Peyer's patch (tissue), 4 donors: ENCODE measurements around the gene RTN4R. TPM values are rescaled to one million over a fixed set of nuclear protein-coding genes. Genes with fewer than 3 reads are reported as not detected.

Experiments used
- DNase-seq, 3 donors: peaks; one replicate each; pipeline ENCODE4 v3.0.0-alpha.2; 2017 to 2019
- H3K27ac ChIP-seq, 4 donors: fragments of 200-600 bp; sonication (generic); one replicate each; pipeline ENCODE4 v1.5.1; 2016 to 2019
- H3K27me3 ChIP-seq, 2 donors: fragments of 200-600 bp; sonication (generic); one replicate each; pipeline ENCODE4 v1.5.1; 2019
- H3K36me3 ChIP-seq, 3 donors: fragments of 200-600 bp; sonication (generic); one replicate each; pipeline ENCODE4 v1.5.1; 2016 to 2019
- H3K4me1 ChIP-seq, 4 donors: fragments of 200-600 bp; sonication (generic); one replicate each; pipeline ENCODE4 v1.5.1; 2016 to 2019
- H3K4me3 ChIP-seq, 4 donors: fragments of 200-600 bp; sonication (generic); 1 replicate in 3 of 4; 2 replicates in 1 of 4; pipeline ENCODE4 v1.5.1; 2016 to 2019; ENCODE audit warnings: mild to moderate bottlenecking in 1 of 4
- H3K9me3 ChIP-seq, 4 donors: fragments of 200-600 bp; sonication (generic); one replicate each; pipeline ENCODE4 v1.5.1; 2016 to 2019; ENCODE audit warnings: mild to moderate bottlenecking in 1 of 4
- CTCF ChIP-seq, 6 experiments: fragments of 450-650 bp in 4 of 6; fragments of 200-600 bp in 2 of 6; sonication (generic) in 1 of 6; IDR thresholded peaks; one replicate each; pipeline ENCODE4 v1.5.1; 2017 to 2019; ENCODE audit warnings: antibody characterized with exemption in 6 of 6, mild to moderate bottlenecking in 3 of 6, moderate library complexity in 1 of 6
- POLR2A ChIP-seq, 2 donors: fragments of 450-650 bp; IDR thresholded peaks; one replicate each; pipeline ENCODE4 v1.5.1; 2017; ENCODE audit warnings: antibody characterized with exemption in 2 of 2, mild to moderate bottlenecking in 2 of 2, moderate library complexity in 2 of 2
- total RNA-seq, 4 donors: library from RNA; depleted of rRNA; stranded (reverse); fragments of >200 nt; gene quantifications; one replicate each; pipeline ENCODE4 v1.1.0, GENCODE V29; 2016

Gene RTN4R
- total RNA-seq, 4 donors from 2014 or later = 5.2 to 9.1 (median 5.7) TPM

- DNase-seq = no peak
- H3K4me3 ChIP-seq = no peak overlapping the region
- no peaks in the 10 kb centered on the region for H3K4me1 ChIP-seq
- H3K36me3 ChIP-seq = no peaks in the 10 kb centered on the region
- no peaks in the 10 kb centered on the region for H3K27me3 ChIP-seq
- no peaks in the 10 kb centered on the region for H3K9me3 ChIP-seq
- TF ChIP-seq CTCF (IDR thresholded peaks at IDR 0.05) (no peak), POLR2A (IDR thresholded peaks at IDR 0.05) (no peak)
- H3K27ac ChIP-seq = no peak overlapping the region
These were observed 47.5 kb downstream of the RTN4R start for GRCh38 chr22:20220629-20221026.

DNA sequence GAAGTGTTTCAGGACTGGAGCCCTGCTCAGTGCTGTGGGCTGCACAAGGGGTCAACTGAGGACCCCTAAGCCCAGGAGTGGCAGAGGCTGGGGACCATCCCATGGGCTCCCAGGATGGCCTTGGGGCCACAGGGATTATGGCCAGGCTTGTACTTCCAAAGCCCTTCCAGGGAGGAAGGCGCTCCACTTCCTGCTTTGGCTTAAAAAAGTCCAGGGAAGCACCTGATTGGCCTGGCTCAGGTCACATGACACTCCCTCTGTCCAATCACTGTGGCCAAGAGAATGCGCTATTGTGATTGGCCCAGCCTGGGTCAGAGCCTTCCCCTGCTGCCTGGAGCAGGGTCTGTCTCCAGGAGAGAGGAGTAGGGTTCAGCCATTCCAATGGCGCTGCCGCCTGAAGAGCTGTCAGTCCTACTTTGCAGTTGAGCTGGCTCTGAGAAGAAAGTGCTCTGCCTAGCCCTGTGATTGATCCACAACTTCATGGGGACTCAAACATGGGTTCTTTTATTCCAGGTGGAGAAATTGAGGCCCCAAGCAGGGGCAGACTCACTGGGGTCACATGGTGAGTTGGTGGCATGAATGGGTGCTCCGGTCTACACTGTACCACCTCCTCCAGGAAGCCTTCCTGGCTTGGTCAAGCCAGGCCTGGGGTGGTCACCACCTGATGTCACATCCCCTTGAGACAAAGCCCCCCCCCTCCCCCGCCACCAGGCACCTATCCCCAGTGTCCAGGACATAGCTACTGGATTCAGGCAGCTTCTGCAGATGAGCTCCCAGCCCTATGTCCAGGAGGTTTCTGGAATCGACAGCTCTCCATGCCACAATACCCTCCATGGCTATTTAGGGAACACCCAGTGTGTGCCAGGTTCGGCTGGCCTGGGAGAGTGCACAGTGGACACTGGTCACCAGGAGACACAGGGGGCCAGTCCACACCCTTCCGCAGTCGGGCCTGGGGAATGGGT, 48.2 kb downstream of the RTN4R start:
- Histone ChIP-seq H3K27me3 (no peaks in the 10 kb centered on the region), H3K4me1 (no peaks in the 10 kb centered on the region), H3K36me3 (no peaks in the 10 kb centered on the region), H3K27ac (no peak overlapping the region), H3K4me3 (no peak overlapping the region), H3K9me3 (no peaks in the 10 kb centered on the region)
- no peak for DNase-seq
- TF ChIP-seq CTCF (IDR thresholded peaks at IDR 0.05) (no peak), POLR2A (IDR thresholded peaks at IDR 0.05) (no peak)

DNA sequence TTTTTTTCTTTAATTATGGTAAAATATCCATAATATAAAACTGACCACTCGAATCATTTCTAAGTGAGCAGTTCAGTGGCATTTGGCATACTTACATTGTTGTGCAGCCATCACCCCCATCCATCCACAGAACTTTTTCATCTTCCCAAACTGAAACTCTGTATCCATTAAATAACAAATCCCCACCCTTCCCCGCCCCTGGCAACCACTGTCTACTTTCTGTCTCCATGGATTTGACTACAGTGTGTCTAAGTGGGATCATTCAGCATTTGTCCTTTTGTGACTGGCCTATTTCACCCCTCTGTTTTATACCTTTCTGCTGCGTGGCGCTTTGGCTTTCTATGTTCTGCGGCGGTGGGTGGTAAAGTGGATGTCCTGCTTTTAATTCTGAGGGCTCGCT, 49.1 kb downstream of the RTN4R start:
- TF ChIP-seq POLR2A (IDR thresholded peaks at IDR 0.05) (no peak), CTCF (IDR thresholded peaks at IDR 0.05) (no peak)
- Histone ChIP-seq H3K4me1 (no peaks in the 10 kb centered on the region), H3K27me3 (no peaks in the 10 kb centered on the region), H3K36me3 (no peaks in the 10 kb centered on the region), H3K9me3 (no peaks in the 10 kb centered on the region), H3K4me3 (no peak overlapping the region), H3K27ac (no peak overlapping the region)
- no peak for DNase-seq

GRCh38 chr22:20218326-20218872, 49.7 kb downstream of the RTN4R start:
- Histone ChIP-seq H3K36me3 (no peaks in the 10 kb centered on the region), H3K4me3 (no peak overlapping the region), H3K27me3 (no peaks in the 10 kb centered on the region), H3K27ac (no peak overlapping the region), H3K9me3 (no peaks in the 10 kb centered on the region), H3K4me1 (no peaks in the 10 kb centered on the region)
- no peak for DNase-seq
- TF ChIP-seq POLR2A (IDR thresholded peaks at IDR 0.05) (no peak), CTCF (IDR thresholded peaks at IDR 0.05) (no peak)

- TF ChIP-seq POLR2A (IDR thresholded peaks at IDR 0.05) (no peak), CTCF (IDR thresholded peaks at IDR 0.05) (no peak)
These were observed 50.6 kb downstream of the RTN4R start for GRCh38 chr22:20217563-20217962.

More at GRCh38 chr22:20217563-20217962, 50.6 kb downstream of the RTN4R start:
- Histone ChIP-seq H3K4me1 (no peaks in the 10 kb centered on the region), H3K27me3 (no peaks in the 10 kb centered on the region), H3K36me3 (no peaks in the 10 kb centered on the region), H3K9me3 (no peaks in the 10 kb centered on the region), H3K27ac (no peak overlapping the region), H3K4me3 (no peak overlapping the region)
- no peak for DNase-seq
